VCaP (cell line): Measurements from ENCODE around the gene EPDR1.

Source experiments
- H3K27ac ChIP-seq: fragments of 450-650 bp; 2 replicates; pipeline ENCODE4 v1.5.1; 2017
- CTCF ChIP-seq: fragments of 450-650 bp; conservative IDR thresholded peaks from 2 replicates; pipeline ENCODE4 v1.5.1; 2017; ENCODE audit warnings: mild to moderate bottlenecking, moderate library complexity

Gene EPDR1

GRCh38 chr7:37964196-37964595 lies 43.8 kb downstream of the EPDR1 start:
- TF ChIP-seq CTCF, result no peak
- no peak overlapping the region for H3K27ac ChIP-seq

- no peak overlapping the region for H3K27ac ChIP-seq
- TF ChIP-seq CTCF, result no peak
These were observed 49.8 kb downstream of the EPDR1 start for GRCh38 chr7:37970211-37970610.

- TF ChIP-seq CTCF, result no peak
- H3K27ac ChIP-seq, result no peak overlapping the region
These were observed 51.1 kb downstream of the EPDR1 start for GRCh38 chr7:37971491-37971890.

GRCh38 chr7:37973915-37974314 lies 53.5 kb downstream of the EPDR1 start:
- H3K27ac ChIP-seq, result no peak overlapping the region
- TF ChIP-seq CTCF, result no peak

GRCh38 chr7:37974711-37975110 lies 54.3 kb downstream of the EPDR1 start:
- no peak overlapping the region for H3K27ac ChIP-seq
- no peak for TF ChIP-seq CTCF

GRCh38 chr7:37977243-37977642 lies 56.8 kb downstream of the EPDR1 start:
- no peak for TF ChIP-seq CTCF
- no peak overlapping the region for H3K27ac ChIP-seq

- no peak overlapping the region for H3K27ac ChIP-seq
- TF ChIP-seq CTCF, result no peak
These were observed 61.2 kb downstream of the EPDR1 start for GRCh38 chr7:37981664-37982063.

GRCh38 chr7:37982423-37982822 lies 62.0 kb downstream of the EPDR1 start:
- H3K27ac ChIP-seq, result no peak overlapping the region
- no peak for TF ChIP-seq CTCF
